GM19455 (cell line): Measurements from ENCODE around the gene CSPG4.
"Not testable (repeated sequence)": the region's sequence is repeated elsewhere in the genome, so short reads cannot be mapped to it uniquely, and the experiment has no call there.

ENCODE experiments used
- ATAC-seq: cut with Tn5 transposase; IDR thresholded peaks from one replicate; pipeline ENCODE4 v1.9.1; 2021; ENCODE audit not compliant: unreplicated experiment

The CSPG4 gene

DNA sequence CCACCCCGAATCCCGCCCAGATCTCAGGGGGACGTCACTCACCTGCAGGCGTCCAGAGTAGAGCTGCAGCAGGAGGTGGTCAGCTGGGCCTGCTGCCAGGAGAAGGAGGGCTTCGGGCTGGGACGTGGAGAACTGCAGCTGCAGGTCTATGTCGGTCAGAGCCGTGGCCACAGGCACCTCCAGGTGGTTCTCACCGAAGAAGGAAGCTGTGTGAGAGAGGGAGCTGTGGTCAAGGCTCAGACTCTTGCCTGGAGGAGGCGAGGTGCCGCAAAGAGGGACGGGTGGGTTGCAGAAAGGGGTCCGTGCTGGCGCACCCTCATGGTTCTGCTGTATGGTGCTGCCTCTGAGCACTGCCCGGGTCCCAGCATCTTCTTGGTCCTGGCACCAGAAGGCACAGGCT lies 19.6 kb downstream of the CSPG4 start:
- not testable (repeated sequence) for ATAC-seq

DNA sequence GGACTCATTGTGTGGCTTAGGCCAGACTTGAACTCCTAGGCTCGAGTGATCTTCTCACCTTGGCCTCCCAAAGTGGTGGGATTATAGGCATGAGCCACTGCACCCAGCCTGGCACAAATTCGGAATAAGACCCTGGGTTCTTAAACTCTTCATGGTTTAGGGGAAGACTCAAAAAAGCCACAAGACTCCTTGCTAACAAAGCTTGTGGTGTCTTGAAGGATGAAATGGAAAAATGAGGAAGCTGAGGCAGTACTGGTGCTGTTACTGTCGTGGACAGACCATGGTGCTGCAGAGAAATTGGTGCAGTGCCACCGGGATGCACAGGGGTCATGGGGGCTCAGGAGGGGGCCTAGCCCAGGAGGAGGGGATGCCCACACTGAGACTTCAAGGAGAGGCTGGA lies 20.3 kb downstream of the CSPG4 start:
- not testable (repeated sequence) for ATAC-seq

DNA sequence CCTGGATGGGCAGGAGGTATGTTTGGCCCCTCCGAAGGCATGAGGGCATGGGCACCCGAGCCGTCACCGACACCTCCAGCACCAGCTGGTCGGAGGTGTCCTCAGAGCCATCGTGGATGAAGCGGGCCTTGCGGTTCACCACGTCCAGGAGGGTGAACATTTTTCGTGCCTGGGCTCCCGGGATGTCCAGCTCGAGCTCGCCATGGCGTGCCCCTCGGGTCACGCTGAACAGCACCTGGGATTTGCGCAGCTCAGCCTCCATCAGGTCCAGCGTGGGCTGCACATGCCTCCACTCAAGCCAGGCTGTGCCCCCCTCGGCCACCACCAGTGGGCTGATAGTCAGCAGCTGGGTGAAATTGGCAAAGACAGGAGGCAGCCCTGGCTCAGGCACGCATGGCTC lies 23.2 kb downstream of the CSPG4 start:
- not testable (repeated sequence) for ATAC-seq

DNA sequence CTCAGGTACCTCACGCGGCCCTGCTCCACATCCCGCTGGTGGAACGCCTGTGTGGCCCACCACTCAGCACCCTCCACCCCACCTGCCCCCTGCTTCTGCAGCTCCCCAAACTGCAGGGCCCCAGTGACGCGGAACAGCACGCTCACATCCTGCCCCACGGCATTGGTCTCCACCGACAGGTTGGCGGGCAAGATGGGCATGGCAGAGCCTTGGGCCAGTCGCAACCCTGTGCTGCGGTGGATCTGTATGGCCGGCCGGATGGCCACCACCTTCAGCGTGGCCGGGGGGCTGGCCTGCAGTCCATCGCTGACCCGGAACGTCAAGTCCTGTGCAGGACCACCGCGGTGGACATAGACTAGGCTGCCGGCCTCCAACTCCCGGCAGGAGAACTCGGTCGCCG lies 23.8 kb downstream of the CSPG4 start:
- ATAC-seq, result no peak

DNA sequence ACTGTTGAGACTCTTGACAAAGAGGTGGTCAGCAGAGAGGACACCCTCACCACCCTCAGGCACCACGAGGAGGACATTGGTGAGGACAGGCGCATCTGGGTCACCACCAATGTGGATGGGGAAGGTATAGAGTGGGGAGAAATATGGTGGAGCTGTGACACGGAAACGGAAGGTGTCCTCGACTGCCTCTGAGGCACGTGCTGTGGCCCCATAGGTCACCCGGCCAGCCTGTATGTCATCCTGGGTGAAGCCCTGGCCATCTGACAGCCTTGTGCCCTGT lies 24.4 kb downstream of the CSPG4 start:
- ATAC-seq, result no peak

DNA sequence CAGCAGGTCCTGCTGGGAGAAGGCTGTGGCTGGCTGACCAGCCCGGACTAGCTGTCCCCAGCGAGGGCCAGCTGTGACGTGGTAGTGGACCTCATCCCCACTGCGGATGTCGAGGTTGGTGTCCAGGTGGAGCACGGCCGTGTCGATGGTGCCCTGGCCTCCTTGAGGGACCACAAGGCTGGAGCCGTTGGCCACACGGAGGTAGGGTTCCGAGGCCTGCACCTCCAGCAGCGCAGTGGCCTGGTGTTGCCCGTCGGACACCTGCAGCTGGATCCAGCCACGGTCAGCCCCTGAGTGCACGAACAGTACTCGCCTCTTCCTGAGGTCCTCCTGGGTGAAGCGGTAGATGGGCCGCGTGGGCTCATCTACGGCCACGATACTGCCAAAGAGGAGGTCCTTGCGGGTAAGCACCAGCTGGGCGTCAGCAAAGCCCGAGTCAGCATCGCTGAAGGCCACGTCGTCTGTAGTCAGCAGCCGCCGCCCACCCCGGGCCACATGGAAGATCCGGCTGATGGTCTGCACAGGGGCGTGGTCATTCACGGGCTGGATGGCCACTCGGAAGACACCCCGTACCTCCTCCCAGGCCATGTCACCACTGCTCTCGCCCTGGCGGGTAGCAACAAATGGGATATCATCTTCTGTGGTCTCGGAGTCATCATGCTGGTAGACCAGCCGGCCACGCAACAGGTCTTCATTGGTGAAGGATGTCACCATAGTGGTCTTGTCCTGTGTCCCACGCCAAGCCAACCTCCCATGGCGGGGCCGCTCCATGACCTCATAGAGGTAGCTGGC lies 25.0 kb downstream of the CSPG4 start:
- ATAC-seq, result no peak

DNA sequence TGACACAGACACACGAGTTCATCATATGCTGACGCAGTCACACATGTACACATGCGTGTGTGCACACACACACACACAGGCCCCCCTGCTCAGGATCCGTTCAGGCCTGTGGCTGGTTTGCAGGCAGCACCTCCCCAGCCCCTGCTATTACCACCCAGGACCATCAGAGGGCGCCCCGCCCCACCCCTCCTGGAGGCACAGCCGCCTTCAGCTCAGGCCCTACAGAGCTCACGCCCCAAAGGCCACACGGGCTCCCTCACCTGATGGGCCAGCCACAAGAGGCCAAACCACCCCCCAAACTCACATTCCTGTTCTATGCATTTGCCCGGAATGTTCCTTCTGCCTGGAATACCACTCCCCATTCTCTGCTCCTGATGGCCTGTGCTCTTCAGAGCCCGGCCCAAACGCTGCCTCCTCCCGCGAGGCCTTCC lies 26.4 kb downstream of the CSPG4 start:
- ATAC-seq, result not testable (repeated sequence)

DNA sequence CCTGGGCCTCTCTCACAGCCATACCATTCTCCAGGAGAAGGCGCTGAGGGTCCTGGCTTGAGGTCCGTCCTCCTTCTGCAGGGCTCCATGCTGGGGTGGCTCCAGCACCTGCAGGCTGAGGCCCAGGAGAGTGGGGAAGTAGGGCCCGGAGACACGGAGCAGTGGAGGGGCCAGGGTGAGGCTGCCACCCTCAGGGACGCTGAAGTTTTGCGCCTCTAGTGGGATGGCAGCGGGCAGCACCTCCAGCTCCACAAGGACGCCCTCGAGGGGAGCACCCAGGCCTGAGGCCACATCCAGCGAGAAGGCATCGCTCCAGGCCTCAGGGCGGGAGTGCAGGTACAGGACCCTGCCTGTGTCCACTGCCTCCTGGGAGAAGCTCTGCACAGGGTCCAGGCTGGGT lies 27.5 kb downstream of the CSPG4 start:
- ATAC-seq, result no peak

DNA sequence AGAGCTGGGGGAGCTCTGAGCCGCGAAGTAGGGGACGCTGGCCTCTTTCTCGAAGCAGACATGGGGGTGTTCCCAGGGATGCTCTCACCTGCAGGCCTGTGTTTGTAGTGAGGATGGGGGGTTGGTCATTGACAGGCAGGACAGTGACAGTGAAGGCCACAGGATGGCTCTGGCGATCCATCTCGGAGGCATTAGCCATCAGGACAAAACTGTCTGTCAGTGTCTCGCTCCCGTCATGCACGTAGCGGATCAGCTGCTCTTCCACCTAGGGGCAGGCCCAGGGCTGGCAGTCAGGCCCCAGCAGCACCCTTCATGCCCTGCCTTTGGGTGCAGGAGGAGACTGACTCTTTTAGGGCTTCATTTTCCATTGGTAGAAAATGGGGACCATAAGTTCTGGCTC lies 28.0 kb downstream of the CSPG4 start:
- ATAC-seq, result no peak

DNA sequence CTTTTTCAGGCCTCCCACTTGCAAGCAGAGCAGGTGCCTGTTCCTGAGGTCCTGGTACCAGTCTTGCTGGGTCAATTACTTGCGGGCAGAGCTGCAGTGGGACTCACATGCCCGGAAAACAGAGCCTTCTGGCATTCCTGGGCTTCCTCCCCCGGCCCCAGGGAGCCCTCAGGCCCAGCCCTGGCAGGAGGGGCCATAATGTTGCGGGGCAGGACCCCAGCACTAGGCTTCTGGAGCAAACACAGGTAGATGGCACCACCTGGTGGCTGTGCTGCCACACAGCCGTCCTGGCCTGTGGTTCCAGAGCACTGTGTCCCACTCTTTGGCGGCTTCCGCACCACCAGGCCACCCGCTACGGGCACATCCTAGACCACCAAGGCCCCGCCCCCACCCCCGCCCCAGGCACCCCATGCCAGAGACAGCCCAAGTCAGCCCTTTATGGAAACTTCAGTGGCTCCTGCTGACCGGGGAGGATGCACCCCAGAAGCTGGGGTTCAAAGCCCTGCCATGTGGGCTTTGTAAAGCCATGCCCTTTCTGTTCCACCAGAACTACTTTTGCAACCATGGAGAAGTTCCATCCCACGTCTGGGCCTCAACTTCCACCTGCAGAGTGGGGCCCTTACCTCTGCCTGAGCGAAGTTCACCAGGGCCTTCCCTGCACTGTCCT lies 28.9 kb downstream of the CSPG4 start:
- not testable (repeated sequence) for ATAC-seq

DNA sequence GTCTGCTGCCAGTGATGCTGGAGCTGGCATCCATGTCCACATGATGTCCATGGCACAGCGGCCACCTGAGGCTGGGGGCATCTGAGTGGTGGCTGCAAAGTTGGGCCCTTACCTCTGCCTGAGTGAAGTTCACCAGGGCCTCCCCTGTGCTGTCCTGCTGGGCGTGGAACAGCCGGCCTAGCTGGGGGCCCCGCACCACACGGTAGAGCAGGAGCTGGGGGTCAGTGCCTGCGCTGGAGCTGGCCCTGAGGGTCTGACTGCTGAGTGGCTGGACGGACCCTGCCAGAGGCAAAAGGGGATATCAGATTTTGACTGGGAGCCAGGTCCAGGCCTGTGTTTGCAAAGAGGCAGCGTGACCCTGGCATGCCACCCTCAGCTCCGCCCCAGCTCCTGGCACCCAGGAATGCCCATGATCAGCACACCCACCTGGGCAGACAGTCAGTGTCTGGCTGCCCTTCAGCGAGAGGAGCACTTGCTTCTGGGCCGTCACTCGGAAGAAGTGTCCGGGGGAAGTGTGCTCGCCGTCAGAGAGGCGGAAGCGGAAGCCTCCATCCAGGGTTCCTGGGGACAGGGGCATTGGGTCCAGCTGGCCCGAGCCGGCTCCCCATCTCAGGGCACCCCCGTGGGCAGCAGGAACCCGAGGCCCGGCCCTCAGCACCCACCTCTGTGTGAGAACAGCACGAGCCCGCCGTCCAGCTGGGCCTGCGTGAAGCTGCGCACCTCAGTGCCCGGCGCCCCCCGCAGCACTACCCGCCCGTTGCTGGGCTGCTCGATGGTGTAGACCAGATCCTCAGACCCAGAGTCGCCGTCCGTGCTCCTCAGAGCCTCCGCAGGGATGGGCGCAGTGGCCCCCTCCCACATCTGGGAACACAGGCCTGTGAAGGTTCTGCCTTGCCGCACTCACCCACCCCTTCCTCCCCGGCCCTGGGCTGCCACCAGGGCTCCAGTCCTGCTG lies 30.2 kb downstream of the CSPG4 start:
- ATAC-seq, result no peak

DNA sequence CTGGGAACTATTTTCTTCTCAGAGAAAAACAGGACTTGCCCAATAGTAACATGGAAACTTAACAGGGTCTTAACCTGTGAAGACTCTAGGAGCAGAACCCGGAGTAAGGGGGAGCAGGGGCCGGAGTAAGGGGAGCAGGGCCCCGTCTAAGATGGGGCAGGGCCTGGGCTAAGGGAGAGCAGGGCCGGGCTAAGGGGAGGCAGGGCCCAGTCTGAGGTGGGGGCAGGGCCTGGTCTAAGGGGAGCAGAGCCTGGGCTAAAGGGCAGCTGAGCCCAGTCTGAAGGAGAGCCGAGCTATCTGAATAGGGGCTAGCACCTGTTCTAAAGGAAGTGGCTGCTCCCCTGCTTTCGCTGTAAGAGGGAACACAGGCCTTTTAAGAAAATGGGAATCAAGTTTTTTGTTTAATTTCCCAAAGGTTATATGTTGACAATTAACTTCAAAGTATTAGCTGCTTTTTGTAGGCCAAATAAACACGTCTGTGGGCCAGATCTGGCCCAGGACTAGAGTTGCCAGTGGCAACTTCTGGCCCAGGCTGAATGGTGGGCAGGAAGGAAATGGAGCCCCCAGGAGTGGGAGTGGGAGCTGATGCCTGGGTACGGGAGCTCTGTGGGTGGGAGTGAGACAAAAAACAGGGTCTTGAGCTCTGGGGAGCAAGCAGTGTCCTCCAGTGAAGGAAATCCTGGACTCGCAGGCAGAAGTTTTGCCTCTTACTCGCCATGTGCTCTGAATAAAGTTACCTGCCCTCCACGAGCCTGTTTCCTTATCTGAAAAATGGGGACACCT lies 32.5 kb downstream of the CSPG4 start:
- ATAC-seq, result no peak

DNA sequence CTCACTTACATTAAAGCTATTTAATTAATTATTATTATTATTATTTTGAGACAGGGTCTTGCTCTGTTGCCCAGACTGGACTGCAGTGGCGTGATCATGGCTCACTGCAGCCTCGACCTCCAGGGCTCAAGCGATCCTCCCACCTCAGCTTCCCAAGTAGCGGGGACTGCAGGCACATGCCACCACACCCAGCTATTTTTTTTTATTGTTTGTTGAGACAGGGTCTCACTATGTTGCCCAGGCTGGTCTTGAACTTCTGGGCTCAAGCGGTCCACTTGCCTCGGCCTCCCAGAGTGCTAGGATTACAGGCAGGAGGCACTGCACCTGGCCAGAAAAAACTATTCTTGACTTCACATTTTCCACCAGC lies 34.3 kb downstream of the CSPG4 start:
- not testable (repeated sequence) for ATAC-seq

DNA sequence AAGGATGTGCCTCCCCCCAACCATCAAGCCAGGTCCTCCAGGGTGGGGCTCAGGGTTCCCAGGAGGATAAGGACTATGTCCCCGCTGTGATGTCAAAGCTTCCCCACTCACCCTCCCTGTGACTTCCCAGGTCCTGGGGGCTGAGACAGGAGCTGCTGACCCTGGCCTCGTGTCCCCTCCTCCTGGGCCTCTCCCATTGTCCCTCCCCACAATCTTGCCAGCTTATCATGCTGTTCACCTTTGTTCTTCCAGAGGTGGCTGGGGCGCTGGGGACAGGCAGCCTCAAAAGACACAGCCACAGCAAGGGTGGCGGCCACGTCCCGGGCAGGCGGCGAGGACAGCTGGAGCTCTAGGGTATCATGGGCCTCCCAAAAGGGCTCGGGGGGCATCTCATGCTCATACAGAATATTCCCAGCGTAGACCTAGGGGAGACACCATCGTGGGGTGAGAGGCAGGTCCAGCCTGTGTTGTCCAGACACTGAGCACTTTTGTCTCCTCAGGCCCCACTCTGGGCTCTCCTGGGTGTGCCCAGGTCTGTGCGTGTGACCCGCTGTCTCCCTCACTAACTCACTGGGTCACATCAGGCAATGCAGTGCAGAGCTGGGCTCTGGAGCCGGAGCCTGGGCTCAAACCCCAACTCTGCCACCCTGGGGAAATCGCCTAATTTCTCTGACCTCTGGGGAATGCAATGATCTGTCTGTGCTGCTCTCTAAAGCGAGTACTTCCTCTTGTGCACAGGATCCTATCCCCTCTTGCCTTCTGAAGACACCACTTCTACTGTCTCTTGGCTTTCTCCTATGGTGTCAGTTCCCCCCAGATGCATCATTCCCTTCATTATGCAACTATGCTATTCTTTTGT lies 35.0 kb downstream of the CSPG4 start:
- ATAC-seq, result no peak

DNA sequence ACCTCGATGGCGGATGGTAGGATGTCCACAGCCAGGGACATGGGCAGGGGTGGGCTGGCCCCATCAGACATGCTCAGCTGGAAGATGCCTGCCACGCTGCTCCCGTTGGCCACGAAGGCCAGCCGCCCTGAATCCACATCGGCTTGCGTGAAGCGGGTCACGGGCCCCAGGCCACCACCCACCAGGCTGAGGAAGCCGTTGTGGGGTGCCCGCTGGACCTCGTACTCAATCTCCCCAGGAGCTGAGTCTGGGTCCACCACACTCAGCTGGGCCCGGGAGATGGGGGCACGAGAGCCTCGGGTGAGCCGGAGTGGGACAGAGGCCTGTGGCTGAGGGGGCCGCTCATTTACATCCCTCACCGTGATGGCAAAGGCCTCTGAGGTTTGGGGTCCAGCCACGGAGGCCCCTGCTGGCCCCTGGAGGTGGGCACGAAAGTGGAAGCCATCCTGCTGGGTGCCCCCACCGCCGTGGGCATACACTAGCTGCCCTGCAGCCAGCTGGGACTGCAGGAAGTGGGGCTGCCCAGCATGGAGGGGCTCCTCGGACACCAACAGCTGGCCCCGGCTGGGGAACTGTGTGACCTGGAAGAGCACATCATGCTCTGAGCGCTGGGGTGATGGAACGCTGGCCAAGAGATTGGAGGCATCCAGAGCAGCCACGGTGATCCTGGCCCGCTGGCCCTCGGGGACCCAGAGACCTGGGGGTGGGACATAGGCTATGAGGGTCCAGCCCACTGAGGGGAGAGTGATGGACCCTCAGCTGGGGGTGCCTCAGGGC lies 35.8 kb downstream of the CSPG4 start:
- ATAC-seq, result no peak

DNA sequence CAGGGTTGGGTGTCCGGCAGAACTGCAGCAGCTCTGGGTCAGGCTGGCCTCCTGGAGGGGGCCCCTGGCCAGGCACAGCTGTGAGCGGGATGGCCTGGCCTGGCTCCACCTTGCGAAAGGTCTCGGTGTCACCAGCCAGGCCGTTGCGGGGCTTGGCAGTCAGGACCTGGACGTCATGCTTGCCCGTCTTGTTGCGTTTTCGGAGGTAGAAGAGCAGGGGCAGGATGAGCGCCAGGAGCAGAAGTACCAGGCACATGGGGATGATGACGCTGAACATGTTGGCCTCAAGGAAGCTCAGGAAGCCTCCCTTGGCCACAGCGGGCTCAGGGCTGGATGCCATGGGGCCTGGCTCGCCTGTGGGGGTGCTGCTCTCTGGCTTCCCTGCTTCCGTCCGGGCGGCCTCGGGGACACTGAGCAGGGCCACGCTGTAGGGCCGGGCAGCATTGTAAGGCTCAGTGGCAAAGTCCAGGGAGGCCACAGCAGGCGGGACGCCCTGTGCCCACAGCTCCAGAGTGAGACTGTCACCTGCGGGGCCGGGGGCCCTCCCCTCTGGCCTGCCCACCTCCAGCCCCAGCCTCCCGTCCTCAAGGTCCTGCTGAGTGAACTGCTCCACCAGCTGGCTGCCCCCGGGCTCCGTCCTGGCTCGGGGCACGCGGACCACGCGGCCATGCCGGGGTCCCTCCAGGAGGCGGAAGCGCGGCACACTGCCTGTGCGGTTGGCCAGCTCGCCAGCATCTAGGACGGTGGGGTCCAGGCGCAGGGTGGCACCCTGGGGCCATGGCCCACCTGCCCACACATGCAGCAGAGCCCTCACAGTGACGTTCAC lies 36.9 kb downstream of the CSPG4 start:
- ATAC-seq, result no peak

DNA sequence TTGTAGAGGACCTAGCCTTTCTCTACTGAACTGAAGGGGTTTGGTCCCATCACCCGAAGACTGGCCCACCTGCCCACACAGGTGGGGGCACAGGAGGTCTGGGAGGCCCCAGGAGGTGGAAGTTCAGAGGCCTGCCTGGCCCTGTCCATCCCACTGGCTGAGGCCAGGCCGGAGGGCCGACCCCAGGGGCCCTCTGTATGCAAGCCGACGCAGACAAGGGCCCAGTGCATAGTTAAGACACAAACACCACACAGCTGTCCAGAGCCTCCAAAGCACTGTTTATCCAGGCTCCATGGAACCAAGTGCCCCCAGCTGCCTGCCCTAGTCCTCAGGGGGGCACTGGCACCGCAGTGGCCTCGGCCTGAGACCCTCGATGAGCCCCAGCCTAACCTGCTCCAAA lies 38.3 kb downstream of the CSPG4 start:
- ATAC-seq, result no peak

DNA sequence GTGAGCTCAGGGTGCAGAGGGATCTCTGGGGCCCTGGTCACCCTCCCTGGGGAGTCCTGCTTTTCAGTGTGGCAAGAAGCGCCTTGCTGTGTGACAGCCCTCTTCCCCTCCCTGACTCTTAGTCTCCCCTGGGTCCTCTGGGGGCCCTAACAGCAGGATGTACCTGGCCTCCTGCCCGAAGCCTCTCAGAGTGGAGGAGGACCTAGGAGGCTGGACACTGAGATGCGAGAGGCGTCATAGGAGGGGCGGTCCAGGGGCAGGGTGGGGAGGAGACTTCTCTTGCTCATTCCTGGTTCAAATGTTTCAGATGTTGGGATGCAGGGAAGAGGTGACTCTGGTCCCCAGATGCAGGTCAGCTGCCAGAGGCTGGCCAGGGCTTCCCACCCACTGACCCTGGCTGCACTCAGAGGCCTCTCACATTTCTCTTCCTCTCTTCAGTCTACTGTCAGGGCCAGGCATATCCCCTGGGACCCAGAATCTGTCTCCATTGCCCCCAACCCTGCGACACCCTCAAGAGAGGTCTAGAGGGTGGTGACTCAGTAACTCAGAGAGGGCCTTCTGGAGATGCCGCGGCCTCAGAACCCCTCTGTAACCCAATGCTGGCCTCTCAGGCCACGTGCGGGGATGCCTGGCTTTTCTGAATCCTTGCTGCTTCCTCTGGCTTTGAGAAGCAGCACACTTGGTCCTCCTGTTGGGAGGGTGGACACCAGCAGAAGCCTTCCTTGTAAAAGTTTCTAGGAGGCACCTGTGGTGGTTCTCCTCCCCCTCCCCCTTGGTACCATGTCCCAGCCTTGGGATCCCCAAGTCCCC lies 39.0 kb downstream of the CSPG4 start:
- no peak for ATAC-seq
